Astrocyte of the cerebellum (primary cell): Measurements from ENCODE around the gene IER5.

ENCODE experiments used
- DNase-seq: peaks from one replicate; pipeline ENCODE4 v3.0.0-alpha.2; 2011; ENCODE audit warnings: low read depth
- H3K4me3 ChIP-seq: 2 replicates; pipeline ENCODE4 v1.5.1; 2011; ENCODE audit warnings: mild to moderate bottlenecking, low read depth, low read length, moderate library complexity
- CTCF ChIP-seq: IDR thresholded peaks from 2 replicates; pipeline ENCODE4 v1.5.1; 2012; ENCODE audit warnings: low read length, low read depth, moderate library complexity, mild to moderate bottlenecking; ENCODE audit errors: missing control alignments
- in situ Hi-C: cut with HindIII; loops from 2 replicates; pipeline ENCODE4 v1.10.0; 2017; ENCODE audit warnings: low sequenced_read_pairs

Gene IER5

GRCh38 chr1:181124291-181124751, 35.8 kb downstream of the IER5 start:
- TF ChIP-seq CTCF, result no peak
- no peak overlapping the region for H3K4me3 ChIP-seq
- in situ Hi-C loops, result no loop called here
- DNase-seq, result no peak

- H3K4me3 ChIP-seq, result no peak overlapping the region
- no peak for TF ChIP-seq CTCF
- in situ Hi-C loops, result loop anchor here (5.0 kb wide), 1 partner anchor 34 kb away; no protein-coding TSS in a partner anchor
- no peak for DNase-seq
These were observed 37.8 kb downstream of the IER5 start for GRCh38 chr1:181126289-181126688.

GRCh38 chr1:181126871-181127587, 38.5 kb downstream of the IER5 start:
- TF ChIP-seq CTCF, result no peak
- in situ Hi-C loops, result loop anchor here (5.0 kb wide), 1 partner anchor 35 kb away; no protein-coding TSS in a partner anchor
- no peak for DNase-seq
- no peak overlapping the region for H3K4me3 ChIP-seq

GRCh38 chr1:181127898-181128453, 39.5 kb downstream of the IER5 start:
- no peak for DNase-seq
- in situ Hi-C loops, result loop anchor here (5.0 kb wide), 1 partner anchor 36 kb away; no protein-coding TSS in a partner anchor
- H3K4me3 ChIP-seq, result no peak overlapping the region
- no peak for TF ChIP-seq CTCF

- no peak for TF ChIP-seq CTCF
- H3K4me3 ChIP-seq, result no peak overlapping the region
- DNase-seq, result no peak
- in situ Hi-C loops, result loop anchor here (5.0 kb wide), 1 partner anchor 37 kb away; no protein-coding TSS in a partner anchor
These were observed 40.3 kb downstream of the IER5 start for GRCh38 chr1:181128592-181129497.
